GM21515 (cell line): ENCODE results near the gene SRI.

Source experiments
- ATAC-seq: cut with Tn5 transposase; IDR thresholded peaks from one replicate; pipeline ENCODE4 v1.9.1; 2021; ENCODE audit not compliant: unreplicated experiment

The SRI gene

GRCh38 chr7:88226201-88226600, 6.4 kb upstream of the SRI start:
- ATAC-seq: no peak

- no peak for ATAC-seq
Measured at GRCh38 chr7:88224601-88225275, 4.9 kb upstream of the SRI start.

- no peak for ATAC-seq
Measured at GRCh38 chr7:88223265-88223664, 3.4 kb upstream of the SRI start.

GRCh38 chr7:88218836-88219605, 817 bp downstream of the SRI start:
- peak; percentile 31 for ATAC-seq

- ATAC-seq: no peak
Measured at GRCh38 chr7:88218429-88218745, 1.5 kb downstream of the SRI start.

GRCh38 chr7:88217675-88218428, 2.0 kb downstream of the SRI start:
- ATAC-seq: peak; percentile 78

GRCh38 chr7:88216276-88216675, 3.6 kb downstream of the SRI start:
- ATAC-seq: no peak

GRCh38 chr7:88215295-88215694, 4.5 kb downstream of the SRI start:
- ATAC-seq: no peak

GRCh38 chr7:88214456-88214855, 5.4 kb downstream of the SRI start:
- no peak for ATAC-seq

GRCh38 chr7:88212918-88213317, 6.9 kb downstream of the SRI start:
- no peak for ATAC-seq

- ATAC-seq: no peak
Measured at GRCh38 chr7:88208521-88208920, 11.3 kb downstream of the SRI start.

GRCh38 chr7:88206254-88206653, 13.6 kb downstream of the SRI start:
- no peak for ATAC-seq

- ATAC-seq: no peak
Measured at GRCh38 chr7:88205179-88205578, 14.7 kb downstream of the SRI start.

- no peak for ATAC-seq
Measured at GRCh38 chr7:88204525-88205110, 15.2 kb downstream of the SRI start.

GRCh38 chr7:88203401-88203800, 16.4 kb downstream of the SRI start:
- no peak for ATAC-seq

GRCh38 chr7:88202799-88203198, 17.0 kb downstream of the SRI start:
- no peak for ATAC-seq

- no peak for ATAC-seq
Measured at GRCh38 chr7:88202278-88202677, 17.6 kb downstream of the SRI start.

- ATAC-seq: no peak
Measured at GRCh38 chr7:88201305-88201704, 18.5 kb downstream of the SRI start.

GRCh38 chr7:88200789-88201188, 19.0 kb downstream of the SRI start:
- ATAC-seq: no peak

- ATAC-seq: no peak
Measured at GRCh38 chr7:88200261-88200660, 19.6 kb downstream of the SRI start.

- ATAC-seq: no peak
Measured at GRCh38 chr7:88191911-88192310, 27.9 kb downstream of the SRI start.

- no peak for ATAC-seq
Measured at GRCh38 chr7:88185650-88186049, 34.2 kb downstream of the SRI start.
